ENCODE data around the gene ZNRF1.

Gene ZNRF1

DNA sequence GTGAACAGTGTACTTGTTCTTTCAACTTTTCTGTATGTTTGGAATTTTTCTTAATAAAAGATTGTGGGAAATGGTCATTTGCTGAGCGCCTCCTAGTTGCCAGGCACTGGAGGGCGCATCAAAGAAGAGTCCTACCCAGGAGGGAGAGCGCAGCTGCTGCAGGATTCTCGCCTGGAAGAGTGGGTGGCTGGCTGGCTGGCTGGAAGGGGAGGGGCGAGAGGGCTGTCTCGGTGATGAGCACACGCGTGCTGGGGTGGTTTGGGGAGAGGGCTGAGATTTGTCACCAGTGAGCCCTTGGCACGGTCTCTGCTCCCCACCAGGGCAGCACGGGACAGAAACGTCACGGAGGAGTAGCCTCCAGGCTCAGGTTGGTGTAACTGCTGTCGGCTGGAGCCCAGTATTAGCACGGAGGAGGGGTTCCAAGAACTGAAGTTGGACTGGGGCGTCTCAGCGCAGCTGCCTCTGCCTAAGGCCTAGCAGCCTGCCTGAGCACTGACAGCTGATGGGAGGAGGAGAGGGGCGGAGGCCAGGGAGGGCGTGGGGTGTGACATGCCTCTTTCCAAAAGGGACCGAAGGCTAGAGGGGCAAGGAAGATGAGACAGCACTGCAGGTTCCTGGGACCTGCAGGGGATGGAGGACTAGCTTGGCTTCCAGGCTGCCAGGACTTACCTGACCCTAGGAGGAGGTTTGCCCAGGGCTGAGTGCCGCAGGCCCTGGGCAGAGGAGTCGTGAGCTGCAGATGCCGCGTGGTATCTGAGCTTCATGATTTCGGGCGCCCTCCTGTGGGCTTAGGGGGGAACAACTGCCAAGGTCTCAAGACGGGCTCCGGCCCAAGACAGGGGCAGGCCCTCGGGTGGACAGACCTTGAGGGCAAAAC, 112.1 kb downstream of the ZNRF1 start:
- TF ChIP-seq SIN3A (IDR thresholded peaks at IDR 0.05; ENCODE audit: borderline replicate concordance, insufficient read depth, low read length) (no peak), FOXP2 (optimal IDR thresholded peaks at IDR 0.05; ENCODE audit: borderline replicate concordance, extremely low read depth, extremely low read length, insufficient read depth) (peak; percentile 21)

GRCh38 chr16:75111514-75111940, 112.7 kb downstream of the ZNRF1 start:
- TF ChIP-seq POLR2AphosphoS5 (IDR thresholded peaks at IDR 0.05; ENCODE audit: low read depth, low read length) (no peak), TAF1 (IDR thresholded peaks at IDR 0.05; ENCODE audit: borderline replicate concordance, insufficient read depth, low read length) (no peak), REST (IDR thresholded peaks at IDR 0.05; ENCODE audit: insufficient read depth in 1 of 2, low read depth in 2 of 2, low read length in 2 of 2) (no peak), SIN3A (IDR thresholded peaks at IDR 0.05; ENCODE audit: borderline replicate concordance, insufficient read depth, low read length) (no peak), FOXP2 (optimal IDR thresholded peaks at IDR 0.05; ENCODE audit: borderline replicate concordance, extremely low read depth, extremely low read length, insufficient read depth) (no peak)

DNA sequence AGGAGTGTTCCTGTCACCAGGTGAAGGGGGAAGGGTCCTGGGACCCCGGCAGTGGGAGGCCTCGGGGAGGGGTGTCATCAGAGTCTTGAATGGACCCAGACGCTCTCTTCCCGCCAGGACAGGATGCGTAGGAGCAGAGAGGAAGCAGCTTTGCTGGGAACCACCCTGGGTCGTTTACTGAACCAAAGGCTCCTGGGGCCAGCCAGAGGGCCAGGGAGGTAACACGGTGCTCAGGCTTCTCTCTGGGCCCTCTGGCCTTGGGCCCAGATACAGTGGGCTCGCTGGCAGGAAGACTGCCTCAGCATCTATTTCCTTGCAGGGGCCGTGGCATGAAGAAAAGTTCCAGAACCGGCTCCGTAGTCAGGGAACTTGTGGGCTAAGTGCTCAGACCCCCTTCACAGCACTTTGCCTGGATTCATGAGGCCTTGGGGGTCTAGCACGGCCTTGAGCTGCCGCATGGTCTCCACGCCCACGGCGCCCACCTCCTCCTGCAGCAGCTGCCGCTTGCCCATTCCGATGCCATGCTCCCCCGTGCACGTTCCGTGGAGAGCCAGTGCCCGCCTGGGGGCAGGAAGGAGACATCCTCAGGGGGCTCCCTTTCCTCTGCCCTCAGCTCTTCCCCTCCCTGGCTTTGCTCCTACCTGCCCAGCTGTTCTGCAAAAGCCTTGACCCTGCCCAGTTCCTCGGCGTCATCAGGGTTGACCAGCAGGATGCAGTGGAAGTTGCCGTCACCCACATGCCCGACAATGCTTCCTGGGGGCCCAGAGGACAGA, 113.3 kb downstream of the ZNRF1 start:
- TF ChIP-seq SIN3A (IDR thresholded peaks at IDR 0.05; ENCODE audit: borderline replicate concordance, insufficient read depth, low read length) (no peak), FOXP2 (optimal IDR thresholded peaks at IDR 0.05; ENCODE audit: borderline replicate concordance, extremely low read depth, extremely low read length, insufficient read depth) (no peak), TAF1 (IDR thresholded peaks at IDR 0.05; ENCODE audit: borderline replicate concordance, insufficient read depth, low read length) (no peak), POLR2AphosphoS5 (IDR thresholded peaks at IDR 0.05; ENCODE audit: low read depth, low read length) (no peak), REST (IDR thresholded peaks at IDR 0.05; ENCODE audit: insufficient read depth in 1 of 2, low read depth in 2 of 2, low read length in 2 of 2) (no peak)

GRCh38 chr16:75112734-75113491, 114.1 kb downstream of the ZNRF1 start:
- TF ChIP-seq POLR2AphosphoS5 (IDR thresholded peaks at IDR 0.05; ENCODE audit: low read depth, low read length) = no peak
- no peak for TF ChIP-seq FOXP2 (optimal IDR thresholded peaks at IDR 0.05; ENCODE audit: borderline replicate concordance, extremely low read depth, extremely low read length, insufficient read depth)
- no peak for TF ChIP-seq TAF1 (IDR thresholded peaks at IDR 0.05; ENCODE audit: borderline replicate concordance, insufficient read depth, low read length)
- no peak for TF ChIP-seq REST (IDR thresholded peaks at IDR 0.05; ENCODE audit: insufficient read depth in 1 of 2, low read depth in 2 of 2, low read length in 2 of 2)
- TF ChIP-seq SIN3A (IDR thresholded peaks at IDR 0.05; ENCODE audit: borderline replicate concordance, insufficient read depth, low read length) = no peak

DNA sequence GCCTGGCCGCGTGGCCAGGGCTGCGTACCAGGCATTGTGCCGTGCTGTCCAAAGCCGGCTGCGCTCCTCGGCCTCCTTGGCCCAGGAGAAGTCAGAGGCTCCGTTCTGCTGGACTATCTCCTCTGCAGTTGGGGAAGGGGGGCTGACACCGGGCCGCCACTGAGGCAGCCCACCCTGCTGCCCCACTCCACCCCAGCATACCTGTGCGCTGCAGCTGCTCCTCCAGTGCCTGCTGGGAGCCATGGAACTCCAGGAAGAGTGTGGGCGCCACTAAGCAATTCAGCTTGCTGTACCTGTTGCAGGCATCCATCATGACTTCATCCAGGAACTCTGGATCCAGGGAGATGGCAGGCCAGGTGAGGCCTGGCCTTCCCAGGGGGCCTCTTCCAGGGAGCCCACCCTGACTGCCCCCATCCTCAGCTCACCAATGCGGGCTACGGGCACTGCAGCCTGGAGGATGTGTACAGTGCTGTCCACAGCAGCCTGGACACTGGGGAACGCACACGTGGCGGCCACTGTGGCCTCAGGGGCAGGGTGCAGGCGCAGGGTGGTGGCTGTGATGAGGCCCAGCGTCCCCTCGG, 114.8 kb downstream of the ZNRF1 start:
- no peak for TF ChIP-seq FOXP2 (optimal IDR thresholded peaks at IDR 0.05; ENCODE audit: borderline replicate concordance, extremely low read depth, extremely low read length, insufficient read depth)
- no peak for TF ChIP-seq REST (IDR thresholded peaks at IDR 0.05; ENCODE audit: insufficient read depth in 1 of 2, low read depth in 2 of 2, low read length in 2 of 2)
- no peak for TF ChIP-seq POLR2AphosphoS5 (IDR thresholded peaks at IDR 0.05; ENCODE audit: low read depth, low read length)
- TF ChIP-seq TAF1 (IDR thresholded peaks at IDR 0.05; ENCODE audit: borderline replicate concordance, insufficient read depth, low read length) = no peak
- TF ChIP-seq SIN3A (IDR thresholded peaks at IDR 0.05; ENCODE audit: borderline replicate concordance, insufficient read depth, low read length) = no peak

Data from PFSK-1 (cell line).